Esophagus squamous epithelium (tissue), 4 donors: ENCODE measurements around the gene MUC20.

Experiments
- POLR2A ChIP-seq, 4 donors: fragments of 450-650 bp; IDR thresholded peaks; one replicate each; pipeline ENCODE4 v1.6.1; 2017; ENCODE audit warnings: antibody characterized with exemption in 4 of 4, mild to moderate bottlenecking in 4 of 4, moderate library complexity in 3 of 4
- TF ChIP-seq, protein P1 (sequence below), 6 experiments: fragments of 450-650 bp in 4 of 6; fragments of 200-600 bp in 2 of 6; sonication (generic) in 2 of 6; IDR thresholded peaks; one replicate each; pipeline ENCODE4 v1.5.1; 2016 to 2019; ENCODE audit warnings: antibody characterized with exemption in 6 of 6, mild to moderate bottlenecking in 4 of 6, moderate library complexity in 4 of 6

- TF ChIP-seq, protein P1, sequence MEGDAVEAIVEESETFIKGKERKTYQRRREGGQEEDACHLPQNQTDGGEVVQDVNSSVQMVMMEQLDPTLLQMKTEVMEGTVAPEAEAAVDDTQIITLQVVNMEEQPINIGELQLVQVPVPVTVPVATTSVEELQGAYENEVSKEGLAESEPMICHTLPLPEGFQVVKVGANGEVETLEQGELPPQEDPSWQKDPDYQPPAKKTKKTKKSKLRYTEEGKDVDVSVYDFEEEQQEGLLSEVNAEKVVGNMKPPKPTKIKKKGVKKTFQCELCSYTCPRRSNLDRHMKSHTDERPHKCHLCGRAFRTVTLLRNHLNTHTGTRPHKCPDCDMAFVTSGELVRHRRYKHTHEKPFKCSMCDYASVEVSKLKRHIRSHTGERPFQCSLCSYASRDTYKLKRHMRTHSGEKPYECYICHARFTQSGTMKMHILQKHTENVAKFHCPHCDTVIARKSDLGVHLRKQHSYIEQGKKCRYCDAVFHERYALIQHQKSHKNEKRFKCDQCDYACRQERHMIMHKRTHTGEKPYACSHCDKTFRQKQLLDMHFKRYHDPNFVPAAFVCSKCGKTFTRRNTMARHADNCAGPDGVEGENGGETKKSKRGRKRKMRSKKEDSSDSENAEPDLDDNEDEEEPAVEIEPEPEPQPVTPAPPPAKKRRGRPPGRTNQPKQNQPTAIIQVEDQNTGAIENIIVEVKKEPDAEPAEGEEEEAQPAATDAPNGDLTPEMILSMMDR (IDR thresholded peaks at IDR 0.05) = no peak
- TF ChIP-seq POLR2A (IDR thresholded peaks at IDR 0.05) = no peak
Measured at GRCh38 chr3:195703776-195704175, 17.0 kb upstream of the MUC20 start.
